Breast epithelium (tissue), 3 donors: ENCODE measurements around the gene MBD3L4.
"Not testable (repeated sequence)": the region's sequence is repeated elsewhere in the genome, so short reads cannot be mapped to it uniquely, and the experiment has no call there.

Experiments used
- CTCF ChIP-seq, 3 donors: fragments of 450-650 bp; IDR thresholded peaks; one replicate each; pipeline ENCODE4 v1.5.1; 2016 to 2017; ENCODE audit warnings: antibody characterized with exemption in 3 of 3, mild to moderate bottlenecking in 3 of 3, moderate library complexity in 3 of 3
- POLR2A ChIP-seq: fragments of 450-650 bp; IDR thresholded peaks from one replicate; pipeline ENCODE4 v1.6.1; 2016; ENCODE audit warnings: antibody characterized with exemption, mild to moderate bottlenecking, moderate library complexity
- POLR2AphosphoS5 ChIP-seq, 3 donors: sonication (generic); formaldehyde crosslinking; IDR thresholded peaks; one replicate each; pipeline ENCODE4 v1.6.1; 2017; ENCODE audit warnings: antibody characterized with exemption in 3 of 3

GRCh38 chr19:7041563-7041962, 1.6 kb upstream of the MBD3L4 start:
- not testable (repeated sequence) for TF ChIP-seq POLR2A; CTCF (IDR thresholded peaks at IDR 0.05); POLR2AphosphoS5 (IDR thresholded peaks at IDR 0.05)
